GM19372 (cell line): Measurements from ENCODE around the gene CLVS2.

Experiments used
- ATAC-seq: cut with Tn5 transposase; IDR thresholded peaks from one replicate; pipeline ENCODE4 v1.9.1; 2021; ENCODE audit warnings: mild to moderate bottlenecking, low read depth, moderate library complexity; ENCODE audit not compliant: unreplicated experiment

The CLVS2 gene

DNA sequence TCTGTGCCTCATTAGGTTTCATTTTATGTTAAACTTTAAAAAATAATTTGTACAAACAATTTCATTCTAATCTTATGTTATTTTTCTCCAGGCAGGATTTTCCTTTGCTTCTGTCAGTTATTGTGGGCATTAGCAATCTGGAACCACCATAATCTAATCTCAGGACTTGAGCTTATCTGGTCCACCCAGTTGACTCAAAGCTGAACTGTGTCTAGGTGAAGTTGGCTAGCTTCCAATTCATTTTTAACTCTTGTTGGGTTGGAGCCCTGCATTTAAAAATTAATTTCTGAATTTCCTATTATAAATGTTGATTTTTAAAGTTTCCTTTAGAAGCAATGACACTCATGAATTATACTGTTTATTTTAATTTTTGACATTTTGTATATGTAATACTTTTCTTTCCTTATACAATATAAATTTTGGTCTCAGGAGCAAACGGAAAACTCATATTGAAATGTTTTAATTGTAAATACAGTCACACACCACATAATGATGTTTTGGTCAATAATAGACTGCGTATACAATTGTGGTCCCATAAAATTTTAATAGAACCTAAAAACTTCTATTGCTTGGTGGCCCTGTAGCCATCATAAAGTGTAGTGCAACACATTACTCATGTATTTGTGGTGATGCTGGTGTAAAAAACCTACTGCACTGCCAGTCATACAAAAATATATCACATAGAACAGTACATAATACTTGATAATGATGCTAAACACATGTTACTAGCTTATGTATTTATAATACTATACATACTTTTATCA is 121.3 kb downstream of the CLVS2 start:
- no peak for ATAC-seq

DNA sequence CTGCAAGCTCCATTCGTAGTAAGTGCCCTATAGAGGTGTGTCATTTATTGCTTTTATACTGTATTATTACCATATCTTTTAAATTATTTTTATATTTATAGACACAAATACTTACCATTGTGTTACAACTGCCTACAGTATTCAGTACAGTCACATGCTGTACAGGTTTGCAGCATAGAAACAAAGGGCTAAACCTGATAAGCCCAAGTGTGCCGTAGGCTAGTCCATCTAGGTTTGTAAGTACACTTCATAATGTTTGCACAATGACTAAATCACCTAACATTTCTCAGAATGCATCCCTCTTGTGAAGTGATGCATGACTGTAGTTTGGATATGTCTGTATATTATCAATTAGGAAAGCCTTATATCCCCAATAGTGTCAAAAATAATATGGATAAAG is 122.8 kb downstream of the CLVS2 start:
- no peak for ATAC-seq
